DMS 273 (cell line): Measurements from ENCODE around the gene HES4.
"Not testable (repeated sequence)": the region's sequence is repeated elsewhere in the genome, so short reads cannot be mapped to it uniquely, and the experiment has no call there.

ENCODE experiments used
- DNase-seq: peaks from one replicate; lab custom pipeline; 2025; ENCODE audit not compliant: unreplicated experiment; lab: John Stamatoyannopoulos, UW

The HES4 gene

DNA sequence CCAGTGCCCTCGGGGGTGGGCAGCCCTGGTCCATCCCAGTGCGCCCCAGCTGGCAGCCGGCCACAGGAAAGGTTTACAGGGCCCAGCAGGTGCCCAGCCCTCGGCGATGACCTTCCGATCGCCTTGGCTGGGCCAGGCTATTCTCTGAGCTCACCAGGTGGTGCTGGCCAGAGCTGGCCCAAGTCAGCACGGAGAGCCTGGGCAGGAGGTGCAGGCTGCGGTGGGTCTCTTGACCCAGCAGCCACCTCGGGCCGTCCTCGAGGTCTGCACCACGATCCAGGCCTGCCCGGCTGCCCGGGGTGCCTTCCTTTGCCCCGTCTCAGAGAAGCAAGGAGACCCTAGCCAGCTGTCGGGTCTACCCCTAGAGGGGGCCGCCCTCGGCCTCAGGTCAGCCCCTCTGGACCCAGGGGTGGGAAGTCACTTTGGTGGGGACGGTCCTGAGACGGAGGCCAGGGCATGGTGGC, 18.4 kb downstream of the HES4 start:
- DNase-seq = no peak

DNA sequence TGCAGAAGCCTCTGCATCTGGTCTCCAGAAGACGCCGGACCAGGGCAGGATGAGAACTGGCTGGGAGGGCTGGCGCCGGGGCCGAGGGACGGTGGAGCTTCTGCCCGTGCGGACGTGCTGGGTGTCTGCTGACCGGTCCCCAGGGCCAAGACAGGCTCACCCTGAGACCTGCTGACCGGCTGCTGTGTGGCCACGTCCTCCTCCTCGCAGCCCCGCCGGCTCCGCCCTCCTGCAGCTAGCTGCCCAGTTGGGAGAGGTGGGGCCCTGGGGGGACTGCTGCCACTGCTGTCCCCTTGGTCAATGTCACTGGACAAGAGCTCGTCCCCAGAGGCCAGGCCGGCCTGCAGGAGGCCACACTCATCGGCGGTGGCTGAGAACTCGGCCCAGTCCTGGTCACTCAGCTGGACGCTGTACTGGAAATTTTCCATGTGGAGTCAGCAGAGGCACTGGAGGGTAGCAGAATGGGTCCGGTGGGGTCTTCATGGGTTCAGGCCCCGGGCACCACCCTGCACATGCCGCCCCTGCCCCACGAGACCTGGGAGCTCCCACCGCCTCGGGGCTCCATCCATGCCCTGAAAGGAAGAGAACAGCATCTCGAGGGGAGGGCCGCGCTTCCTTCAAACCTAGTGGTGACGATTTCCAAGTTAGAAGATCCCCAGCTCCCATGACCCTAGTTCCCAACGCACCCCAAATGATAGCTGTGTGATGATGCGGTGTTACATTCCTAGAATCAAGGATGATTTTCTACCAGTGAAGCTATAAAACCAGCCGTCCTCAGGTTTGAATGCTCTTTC, 19.1 kb downstream of the HES4 start:
- DNase-seq = no peak

DNA sequence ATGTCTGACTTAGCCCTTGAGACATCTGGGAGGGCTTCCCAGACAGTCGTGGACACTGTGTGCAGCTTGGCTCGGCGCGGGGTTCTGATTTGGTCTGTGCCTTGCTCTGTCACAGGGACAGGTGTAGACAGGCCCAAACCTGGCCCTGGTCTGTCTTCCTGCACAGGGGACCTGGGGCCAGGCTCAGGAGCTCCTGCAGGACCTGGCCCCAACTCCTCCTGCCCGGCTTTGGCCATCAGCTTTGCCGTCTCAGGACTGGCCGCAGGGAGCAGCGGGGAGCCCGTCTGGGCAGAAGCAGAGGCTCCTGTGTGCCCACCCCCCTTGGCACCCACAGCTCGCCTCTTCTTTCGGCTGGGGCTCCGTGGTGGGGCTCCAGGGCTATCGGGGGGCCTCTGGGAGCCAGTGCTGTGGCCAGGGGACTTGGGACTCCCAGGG, 19.7 kb downstream of the HES4 start:
- DNase-seq = no peak

DNA sequence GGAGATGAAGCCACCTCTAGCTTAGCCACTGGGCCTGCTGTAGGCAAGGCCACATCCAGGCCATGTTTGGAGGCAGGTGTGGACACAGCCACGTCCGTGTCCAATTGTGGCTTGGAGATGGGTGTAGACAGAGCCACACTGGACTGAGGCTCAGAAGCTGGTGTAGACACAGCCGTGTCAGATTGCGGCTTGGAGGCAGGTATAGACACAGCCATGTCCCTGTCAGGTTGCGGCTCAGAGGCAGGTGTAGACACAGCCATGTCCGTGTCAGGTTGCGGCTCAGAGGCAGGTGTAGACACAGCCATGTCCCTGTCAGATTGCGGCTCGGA, 20.2 kb downstream of the HES4 start:
- no peak for DNase-seq

DNA sequence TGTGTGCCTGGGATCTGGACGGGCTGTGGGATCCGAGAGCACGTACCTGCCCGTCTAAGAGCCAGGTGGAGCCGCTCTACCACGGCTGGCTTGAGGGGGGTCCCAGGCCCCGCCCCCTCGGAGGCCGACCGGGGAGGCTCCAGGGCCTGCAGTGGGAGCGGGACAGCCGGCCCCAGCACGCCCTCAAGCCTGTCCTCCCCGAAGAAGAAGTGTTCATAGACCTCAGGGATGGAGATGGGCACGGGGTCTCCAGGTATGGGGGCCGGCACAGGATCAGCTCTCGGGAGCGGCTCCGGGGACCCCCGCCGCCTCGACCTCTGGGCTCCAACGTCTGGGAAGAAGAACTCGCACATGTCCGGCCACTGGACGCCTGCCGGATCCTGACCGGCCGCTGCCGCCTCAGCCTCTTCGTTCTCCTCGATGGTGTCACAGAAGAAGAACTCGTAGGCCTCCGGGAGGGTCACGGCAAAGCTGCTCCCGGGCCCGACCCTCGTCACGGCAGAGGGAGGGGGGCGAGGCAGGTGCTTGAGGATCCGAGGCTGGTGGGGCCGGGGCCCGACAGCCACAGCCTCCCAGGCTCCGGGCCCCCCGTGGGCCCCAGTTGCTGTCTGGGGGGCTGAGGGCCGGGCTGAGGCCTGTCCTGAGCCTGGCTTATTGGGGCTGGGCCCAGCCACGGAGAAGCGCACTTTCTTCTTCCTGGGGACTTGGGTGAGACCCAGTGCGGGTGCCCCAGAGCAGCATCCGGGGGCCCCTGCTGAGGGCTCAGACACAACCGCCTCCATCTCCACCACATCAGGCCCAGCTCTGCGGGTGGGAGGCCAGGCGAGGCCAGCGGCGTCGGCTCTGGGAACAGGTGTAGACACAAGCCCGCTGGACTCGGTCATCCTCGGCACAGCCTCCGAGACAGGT, 20.8 kb downstream of the HES4 start:
- no peak for DNase-seq

DNA sequence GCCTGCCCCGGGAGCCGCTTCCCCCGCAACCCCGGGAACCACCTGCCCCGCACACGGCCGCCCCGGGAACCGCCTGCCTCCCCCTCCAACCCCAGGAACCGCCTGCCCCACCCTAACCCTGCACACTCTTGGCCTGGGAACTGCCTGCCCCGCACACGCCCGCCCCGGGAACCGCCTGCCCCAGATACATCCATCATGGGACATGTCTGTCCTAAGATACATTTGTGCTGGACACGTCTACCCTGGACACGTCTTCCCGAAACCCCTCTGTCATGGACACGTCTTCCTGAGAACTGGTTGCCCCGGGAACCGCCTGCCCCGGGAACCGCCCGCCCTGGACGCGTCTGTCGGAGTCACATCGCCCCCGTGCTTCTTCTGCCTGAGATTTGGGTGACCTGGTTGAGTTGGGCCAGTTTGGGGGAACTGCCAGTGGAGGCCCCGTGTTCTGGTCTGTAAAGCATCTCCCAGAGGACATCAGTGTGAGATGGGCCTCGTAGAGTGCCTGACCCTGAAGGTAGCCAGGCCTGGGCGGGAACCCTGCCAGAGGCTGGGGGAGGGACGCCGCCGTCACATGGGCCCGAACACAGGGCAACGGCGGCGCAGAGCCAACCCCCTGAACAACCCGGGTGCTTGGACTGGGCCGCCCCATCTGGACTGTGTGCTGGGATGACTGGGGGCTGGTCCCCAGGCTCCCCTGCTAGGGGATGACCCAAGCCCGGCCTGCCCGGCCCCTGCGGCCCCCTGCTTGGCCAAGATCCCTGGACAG, 21.6 kb downstream of the HES4 start:
- peak; percentile 61 for DNase-seq

DNA sequence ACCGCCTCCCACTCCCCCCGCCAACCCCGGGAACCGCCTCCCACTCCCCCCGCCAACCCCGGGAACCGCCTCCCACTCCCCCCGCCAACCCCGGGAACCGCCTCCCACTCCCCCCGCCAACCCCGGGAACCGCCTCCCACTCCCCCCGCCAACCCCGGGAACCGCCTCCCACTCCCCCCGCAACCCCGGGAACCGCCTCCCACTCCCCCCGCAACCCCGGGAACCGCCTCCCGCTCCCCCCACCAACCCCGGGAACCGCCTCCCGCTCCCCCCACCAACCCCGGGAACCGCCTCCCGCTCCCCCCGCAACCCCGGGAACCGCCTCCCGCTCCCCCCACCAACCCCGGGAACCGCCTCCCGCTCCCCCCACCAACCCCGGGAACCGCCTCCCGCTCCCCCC, 23.1 kb downstream of the HES4 start:
- DNase-seq = not testable (repeated sequence)

DNA sequence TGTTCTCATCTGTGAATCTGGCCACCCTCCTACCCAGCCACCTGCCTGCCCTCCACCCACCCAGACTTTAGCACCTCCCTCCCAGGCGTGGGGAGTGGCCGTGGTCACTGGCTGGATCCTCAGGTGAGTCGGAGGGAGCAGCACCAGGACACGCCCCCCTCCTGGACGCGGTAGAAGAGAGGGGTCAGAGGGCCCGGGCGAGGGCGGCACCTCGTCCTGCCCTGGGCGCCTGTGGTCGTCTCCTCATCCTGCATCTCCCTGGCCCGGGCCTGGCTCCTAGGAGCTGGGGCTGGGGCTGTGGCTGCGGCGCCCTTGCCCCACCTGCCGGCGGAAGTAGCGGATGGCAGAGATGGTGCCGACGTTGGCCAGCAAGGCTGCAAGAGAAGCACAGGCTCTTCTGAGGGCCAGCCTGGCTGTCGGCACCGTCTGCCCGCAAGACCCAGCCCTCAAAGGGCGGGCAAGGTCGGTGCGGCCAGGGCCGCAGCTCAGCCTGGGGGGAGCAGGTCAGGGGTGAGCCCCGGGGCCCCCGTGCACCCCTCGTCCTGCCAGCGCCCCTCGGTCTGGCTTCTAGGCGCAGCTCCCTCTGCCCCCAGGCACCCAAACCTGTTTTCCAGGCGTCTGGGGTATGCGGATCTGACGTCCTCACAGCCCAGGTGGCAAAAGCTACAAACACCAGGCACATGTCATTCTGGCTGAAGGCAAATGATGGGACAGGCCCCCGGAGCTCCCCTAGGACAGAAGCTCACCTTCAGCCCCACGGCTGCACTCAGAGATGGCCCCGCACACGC, 23.8 kb downstream of the HES4 start:
- peak; percentile 91 for DNase-seq

DNA sequence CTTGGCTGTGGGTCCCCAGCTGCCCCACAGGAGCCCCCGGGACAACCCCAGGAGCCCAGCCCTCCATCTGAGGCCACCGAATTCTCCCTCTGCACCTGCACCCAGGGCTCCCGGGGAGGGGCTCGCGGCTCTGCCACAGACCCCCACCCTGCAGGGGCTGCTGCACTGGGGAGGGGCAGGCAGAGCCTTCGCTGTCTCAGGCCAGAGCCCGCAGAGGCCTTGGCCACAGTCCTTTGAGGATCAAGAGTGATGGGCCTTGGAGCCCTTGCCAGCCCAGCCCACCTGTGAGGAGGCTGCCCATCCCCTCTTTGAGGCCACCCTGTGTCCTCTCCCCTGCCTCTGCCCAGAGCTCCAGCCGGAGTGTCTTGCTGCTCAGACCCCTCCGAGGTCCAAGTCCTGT, 24.5 kb downstream of the HES4 start:
- DNase-seq = no peak

DNA sequence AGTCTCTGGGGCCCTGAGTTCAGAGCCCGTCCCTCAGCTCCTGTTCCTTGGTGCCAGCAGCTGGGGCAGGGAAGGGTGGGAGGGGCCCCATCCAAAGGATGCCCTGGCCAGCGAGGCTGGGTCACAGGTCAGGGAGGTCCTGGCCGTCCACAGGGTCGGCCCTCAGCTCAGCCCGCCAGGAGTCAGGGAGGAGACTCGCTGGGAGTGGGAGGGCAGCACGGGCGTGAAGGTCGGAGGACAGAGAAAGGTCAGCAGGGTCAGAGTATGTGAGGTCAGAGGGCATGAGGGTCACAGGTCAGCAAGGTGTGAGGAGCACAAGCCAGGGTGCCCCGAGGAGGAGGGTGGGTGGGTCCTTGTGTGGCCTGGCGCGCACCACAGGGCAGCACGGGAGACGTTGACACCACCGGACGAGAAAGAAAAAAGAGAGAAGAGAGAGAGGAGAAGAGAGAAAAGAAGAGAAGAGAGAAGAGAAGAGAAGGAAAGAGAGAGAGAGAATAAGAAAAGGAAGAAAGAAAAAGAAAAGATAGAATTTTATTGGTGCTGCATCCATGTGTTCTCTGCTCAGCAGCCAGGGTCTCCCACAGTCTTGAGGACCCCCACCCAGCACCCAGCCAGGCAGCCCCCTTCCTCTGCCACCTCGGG, 25.1 kb downstream of the HES4 start:
- no peak for DNase-seq

DNA sequence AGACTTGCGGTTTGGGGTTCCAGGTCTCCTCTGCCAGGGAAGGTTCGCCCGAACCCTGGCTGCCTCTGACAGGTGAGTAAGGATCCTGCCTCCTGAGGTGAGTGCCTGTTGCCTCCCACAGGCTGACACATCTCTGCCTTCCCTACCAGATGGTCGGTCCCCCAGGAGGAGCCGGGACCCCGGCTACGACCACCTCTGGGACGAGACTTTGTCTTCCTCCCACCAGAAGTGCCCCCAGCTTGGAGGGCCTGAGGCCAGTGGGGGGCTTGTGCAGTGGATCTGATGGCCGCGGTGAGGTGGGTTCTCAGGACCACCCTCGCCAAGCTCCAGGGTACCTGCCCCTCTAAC, 25.6 kb downstream of the HES4 start:
- no peak for DNase-seq

DNA sequence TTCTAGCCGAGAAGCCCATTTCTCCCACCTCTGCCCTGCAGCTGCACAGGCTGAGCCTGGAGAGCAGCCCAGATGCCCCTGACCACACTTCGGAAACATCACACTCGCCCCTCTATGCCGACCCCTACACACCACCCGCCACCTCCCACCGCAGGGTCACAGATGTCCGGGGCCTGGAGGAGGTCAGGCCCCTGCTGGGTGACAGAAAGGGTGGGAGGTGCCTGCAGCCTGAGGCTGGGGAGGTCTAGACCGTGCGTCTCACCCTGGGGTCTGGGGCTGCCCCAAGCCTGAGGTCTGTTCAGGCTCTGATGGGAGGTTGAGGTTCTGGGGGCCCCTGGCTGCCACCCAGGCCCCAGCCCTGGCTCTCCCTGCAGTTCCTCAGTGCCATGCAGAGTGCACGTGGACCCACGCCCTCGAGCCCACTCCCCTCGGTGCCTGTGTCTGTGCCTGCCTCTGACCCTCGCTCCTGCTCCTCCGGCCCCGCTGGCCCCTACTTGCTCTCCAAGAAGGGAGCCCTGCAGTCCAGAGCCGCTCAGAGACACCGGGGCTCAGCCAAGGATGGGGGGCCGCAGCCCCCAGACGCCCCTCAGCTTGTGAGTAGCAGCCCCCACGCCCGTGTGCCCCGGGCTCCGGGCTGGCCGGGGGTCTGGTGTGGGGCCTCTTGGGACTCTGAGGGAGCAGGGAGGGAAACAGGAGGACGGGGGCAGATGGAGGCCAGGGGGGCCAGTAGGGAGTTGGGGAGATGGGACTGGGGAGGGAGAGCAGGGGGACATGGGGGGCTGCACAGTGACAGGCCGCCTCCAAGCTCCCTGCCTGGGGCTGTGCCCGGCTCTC, 26.2 kb downstream of the HES4 start:
- no peak for DNase-seq

DNA sequence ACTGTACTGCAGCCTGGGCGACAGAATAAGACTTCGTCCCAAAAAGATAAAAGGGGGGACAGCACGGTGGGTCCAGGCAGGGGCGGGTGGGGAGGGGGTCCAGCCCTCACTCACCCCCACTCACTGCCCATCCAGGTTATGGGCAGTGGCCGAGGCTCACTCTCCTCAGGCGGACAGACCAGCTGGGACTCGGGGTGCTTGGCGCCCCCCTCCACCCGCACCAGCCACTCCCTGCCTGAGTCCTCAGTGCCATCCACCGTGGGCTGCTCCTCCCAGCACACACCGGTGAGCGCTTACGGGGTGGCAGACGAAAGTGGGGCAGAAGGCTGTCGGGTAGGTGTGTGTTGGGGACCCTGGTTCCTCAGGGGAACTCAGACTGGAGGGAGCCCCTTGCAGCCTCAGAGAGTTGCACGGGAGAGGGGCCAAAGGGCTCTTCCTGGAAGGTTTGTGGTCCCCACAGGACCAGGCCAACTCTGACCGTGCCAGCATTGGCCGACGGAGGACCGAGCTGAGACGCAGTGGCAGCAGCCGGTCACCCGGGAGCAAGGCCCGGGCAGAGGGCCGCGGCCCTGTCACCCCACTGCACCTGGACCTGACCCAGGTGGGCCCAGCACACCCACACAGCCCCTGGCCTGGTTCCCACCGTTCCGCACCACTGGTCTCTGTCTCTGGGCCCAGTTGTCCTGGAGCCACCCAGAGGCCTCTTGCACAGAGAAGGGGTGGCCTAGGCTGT, 27.0 kb downstream of the HES4 start:
- no peak for DNase-seq

DNA sequence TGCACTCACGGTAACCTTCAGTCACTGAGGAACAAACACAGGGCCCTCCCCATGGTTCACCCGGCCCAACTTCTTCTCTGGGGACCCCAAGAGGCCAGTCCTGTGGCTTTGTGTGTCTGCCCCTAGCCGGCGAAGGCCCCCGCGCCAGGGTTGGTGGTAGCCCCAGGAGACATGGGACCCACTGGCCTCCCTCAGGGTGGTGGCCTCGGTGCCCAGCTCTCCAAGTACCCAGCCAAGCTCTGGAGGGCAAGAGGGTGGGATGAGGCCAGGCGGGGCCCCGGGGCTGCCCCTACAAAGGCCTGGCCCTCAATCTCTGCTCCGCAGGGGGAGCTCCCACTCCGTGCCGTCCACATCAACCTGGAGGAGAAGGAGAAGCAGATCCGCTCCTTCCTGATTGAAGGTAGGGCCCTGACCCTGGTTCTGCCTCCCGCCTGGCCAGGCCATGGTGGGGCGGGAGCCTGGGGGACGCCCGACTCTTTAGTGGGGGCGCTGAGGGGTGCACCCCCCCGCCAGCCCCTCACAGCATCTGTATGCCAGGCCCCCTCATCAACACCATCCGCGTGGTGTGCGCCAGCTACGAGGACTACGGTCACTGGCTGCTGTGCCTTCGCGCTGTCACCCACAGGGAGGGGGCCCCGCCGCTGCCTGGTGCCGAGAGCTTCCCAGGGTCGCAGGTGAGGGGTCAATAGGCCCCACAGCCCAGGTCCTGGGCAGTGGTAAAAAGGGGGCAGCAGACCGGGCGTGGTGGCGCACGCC, 28.0 kb downstream of the HES4 start:
- DNase-seq = no peak

DNA sequence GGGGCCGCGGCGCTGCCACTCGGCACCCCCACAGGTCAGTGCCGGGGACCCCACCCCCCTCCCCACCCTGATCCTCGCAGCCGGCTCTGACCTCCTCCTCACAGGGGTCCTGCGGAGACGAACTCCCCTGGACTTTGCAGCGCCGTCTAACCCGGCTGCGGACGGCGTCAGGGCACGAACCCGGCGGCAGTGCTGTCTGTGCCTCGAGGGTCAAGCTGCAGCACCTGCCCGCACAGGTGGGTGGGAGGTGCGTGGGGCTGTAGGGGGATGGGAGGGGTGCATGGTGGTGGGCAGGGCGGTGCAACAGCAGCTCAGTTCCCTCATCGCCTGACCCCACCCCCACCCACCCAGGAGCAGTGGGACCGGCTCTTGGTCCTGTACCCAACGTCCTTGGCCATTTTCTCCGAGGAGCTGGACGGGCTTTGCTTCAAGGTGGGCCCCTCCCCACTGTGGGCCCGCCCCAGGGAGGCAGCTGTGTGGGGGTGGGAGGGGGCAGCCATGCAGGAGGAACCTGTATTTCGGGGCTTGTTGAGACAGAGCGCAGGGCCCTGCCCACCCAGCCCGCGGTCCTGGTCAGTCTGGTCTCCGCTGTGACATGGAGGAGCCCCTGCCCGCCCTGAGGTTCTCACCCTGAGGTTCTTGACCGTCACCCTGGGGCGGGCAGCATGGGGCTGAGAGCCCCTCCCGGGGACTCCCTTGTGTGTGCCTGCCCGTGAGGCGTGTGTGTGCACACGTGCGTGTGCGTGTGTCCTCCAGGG, 28.7 kb downstream of the HES4 start:
- no peak for DNase-seq

DNA sequence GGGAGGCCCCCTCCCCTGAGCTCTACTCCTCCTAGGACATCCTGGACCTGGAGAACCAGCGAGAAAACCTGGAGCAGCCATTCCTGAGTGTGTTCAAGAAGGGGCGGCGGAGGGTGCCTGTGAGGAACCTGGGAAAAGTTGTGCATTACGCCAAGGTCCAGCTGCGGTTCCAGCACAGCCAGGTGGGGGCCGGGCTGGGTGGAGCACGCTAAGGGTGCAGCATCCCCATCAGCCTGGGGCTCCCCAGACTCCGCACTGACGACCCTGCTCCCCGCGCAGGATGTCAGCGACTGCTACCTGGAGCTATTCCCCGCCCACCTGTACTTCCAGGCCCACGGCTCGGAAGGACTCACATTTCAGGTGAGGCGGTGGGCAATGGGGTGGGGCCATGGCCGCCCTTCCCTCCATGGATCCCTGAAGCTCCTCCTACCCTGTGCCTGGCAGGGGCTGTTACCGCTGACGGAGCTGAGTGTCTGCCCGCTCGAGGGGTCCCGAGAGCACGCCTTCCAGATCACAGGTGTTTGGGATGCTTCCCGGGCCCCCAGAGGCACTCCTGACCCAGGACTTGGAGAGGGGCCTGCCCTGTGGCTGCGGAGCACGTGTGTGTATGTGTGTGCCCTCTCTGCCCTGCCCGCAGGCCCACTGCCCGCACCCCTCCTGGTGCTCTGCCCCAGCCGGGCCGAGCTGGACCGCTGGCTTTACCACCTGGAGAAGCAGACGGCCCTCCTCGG, 29.5 kb downstream of the HES4 start:
- no peak for DNase-seq
